Stimulated activated CD8-positive, alpha-beta memory T cell treated with anti-CD3 and anti-CD28 coated beads, Interleukin-7, amount 100 ng/mL, for 1 hour (primary cell): ENCODE data around the gene SPATC1L.
"Not testable (repeated sequence)": the region's sequence is repeated elsewhere in the genome, so short reads cannot be mapped to it uniquely, and the experiment has no call there.

Source experiments
- DNase-seq, 2 donors: peaks; one replicate each; pipeline ENCODE4 v3.0.0-alpha.2; 2020; ENCODE audit warnings: low read depth in 2 of 2

Gene SPATC1L

GRCh38 chr21:46183910-46184624 lies at the start of gene SPATC1L:
Gene SPATC1L (minus strand): TSS chr21:46184459. CDS start chr21:46182816, 1,643 bp downstream.
- DNase-seq: peak in 1 of 2 donors; percentile 32

GRCh38 chr21:46229923-46230260 lies 45.6 kb upstream of the SPATC1L start:
- no peak for DNase-seq

DNA sequence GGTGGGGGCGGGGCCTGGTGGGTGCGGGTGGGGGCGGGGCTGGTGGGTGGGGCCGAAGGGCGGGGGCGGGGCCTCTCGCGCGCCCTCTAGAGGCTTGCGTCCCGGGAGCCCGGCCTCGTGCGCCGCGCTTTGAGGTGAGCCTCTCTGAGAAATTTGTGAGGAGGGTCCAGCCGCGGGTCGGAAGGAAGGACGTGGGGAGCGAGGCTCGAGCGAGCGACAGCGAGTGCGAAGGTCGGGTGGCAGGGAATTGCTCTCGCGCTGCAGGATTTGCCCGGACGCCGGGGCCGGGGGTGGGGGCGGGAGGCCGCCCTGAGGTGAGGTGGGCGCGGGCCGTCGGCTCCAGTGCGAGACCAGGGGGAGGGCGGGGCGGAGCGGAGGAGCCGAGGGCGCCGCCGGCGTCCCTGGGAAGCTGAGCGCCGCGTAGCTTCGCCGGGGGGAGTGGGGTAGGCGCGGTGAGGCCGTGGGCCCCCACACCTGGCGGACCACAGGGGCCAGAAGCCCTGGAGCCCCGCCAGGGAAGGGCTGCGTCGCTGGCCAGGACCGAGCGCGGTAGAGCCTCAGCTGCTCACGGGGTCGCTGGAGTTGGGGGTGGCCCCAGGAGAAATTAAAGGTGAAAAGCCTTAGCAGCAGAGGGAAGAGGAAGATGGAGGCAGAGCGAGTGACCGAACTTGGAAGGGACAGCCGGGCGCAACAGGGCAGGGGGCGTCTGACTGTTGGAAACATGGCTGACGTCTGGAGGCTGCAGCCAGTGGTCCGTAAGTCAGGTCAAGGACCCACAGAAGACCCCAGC lies 45.1 kb upstream of the SPATC1L start:
- peak in 1 of 2 donors; percentile 14 for DNase-seq

- DNase-seq: peak; percentile 94 to 95
Observed at GRCh38 chr21:46228345-46229051, 44.2 kb upstream of the SPATC1L start, which contains the start of gene LSS. Gene LSS (minus strand): TSS chr21:46228774. CDS start chr21:46228745, 29 bp downstream.

DNA sequence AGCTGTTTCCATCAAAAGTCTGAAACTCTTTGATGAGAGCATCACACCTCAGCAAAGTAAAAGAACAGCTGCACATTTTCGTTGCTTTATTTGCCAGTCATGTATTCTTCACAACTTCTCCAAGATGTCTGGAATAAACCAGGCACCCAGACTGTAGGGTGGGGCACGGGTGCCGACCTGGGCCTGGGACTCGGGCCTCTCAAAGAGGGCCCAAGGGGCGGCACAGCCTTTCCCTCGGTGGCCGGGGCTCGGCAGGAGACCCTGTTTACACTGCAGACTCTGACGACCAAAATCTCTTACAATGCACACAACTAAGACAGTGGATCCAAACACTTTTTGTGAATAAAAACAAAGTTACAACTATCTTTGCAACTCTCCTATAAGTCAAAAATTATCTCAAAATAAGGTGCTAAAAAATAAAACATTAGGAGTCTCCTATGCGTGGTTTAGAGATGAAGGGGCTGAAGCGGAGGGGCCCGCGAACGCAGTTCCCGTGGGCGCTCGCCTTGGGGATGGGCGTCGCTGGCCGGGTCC lies 43.6 kb upstream of the SPATC1L start:
- no peak for DNase-seq

DNA sequence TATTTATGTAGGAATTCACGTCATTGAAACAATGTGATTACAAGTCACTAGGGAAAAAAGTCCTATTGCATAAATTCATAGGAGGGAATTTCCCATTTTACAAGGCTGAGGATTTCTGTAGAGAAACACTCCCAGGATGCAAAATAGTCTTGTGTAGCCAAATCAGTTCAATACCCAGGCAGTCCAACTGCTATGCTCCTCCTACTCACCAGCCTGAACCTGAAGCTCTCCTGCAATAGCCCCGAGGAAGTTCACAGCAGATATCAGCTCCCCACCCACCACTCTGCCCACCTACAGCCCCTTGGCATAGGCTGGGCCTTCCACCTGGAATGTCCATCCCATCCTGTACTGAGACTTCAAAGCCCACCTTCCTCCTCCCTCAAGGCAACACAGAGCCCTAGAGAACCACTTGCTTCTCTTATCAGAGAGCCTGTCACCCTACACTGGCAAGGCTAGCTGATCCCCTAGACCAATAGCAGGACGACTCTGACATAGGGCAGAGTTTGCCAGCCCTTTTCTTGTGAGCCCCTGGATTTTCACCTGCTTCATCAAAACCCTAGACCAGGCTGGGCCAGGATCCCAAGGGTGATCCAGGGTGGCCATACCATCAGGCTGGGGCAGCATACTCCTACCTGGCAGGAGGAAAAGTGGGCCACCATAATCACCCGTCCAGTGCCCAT lies 42.8 kb upstream of the SPATC1L start:
- DNase-seq: no peak

- DNase-seq: no peak
Observed at GRCh38 chr21:46226146-46226545, 41.9 kb upstream of the SPATC1L start.

DNA sequence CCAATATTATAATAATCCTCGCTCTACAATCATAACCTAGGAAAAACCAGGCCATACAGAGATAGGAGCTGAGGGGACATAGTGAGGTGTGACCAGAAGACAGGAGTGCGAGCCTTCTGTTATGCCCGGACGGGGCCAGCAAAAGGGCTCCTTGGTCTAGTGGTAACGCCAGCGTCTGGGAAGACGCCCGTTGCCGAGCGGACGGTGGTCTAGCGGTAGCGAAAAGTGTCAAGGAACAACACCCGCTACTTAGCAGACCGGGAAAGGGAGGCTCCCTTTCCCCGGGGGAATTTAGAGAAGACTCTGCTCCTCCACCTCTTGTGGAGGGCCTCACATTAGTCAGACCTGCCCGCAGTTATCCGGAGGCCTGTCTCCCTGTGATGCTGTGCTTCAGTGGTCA lies 39.4 kb upstream of the SPATC1L start:
- DNase-seq: not testable (repeated sequence)

DNA sequence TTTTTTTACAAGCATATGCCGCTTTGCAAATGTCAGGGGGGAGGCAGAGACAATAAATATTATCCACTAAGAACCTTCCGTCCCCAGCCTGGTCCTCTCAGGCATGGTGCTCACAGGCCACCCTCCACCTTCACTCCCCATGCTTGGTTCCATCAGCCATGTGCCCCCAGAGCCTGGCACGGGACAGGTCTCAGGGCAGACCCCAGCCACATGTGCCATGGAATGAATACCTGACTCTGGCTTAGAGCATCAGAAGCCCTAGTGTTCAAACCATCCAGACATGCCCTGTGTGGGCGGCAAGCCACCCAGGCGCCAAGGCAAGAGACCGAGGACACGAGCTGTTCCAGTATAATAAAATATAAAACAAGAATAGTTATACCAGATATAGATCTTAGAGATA lies 39.0 kb upstream of the SPATC1L start:
- DNase-seq: no peak

GRCh38 chr21:46222436-46223116 lies 38.3 kb upstream of the SPATC1L start:
- DNase-seq: no peak

DNA sequence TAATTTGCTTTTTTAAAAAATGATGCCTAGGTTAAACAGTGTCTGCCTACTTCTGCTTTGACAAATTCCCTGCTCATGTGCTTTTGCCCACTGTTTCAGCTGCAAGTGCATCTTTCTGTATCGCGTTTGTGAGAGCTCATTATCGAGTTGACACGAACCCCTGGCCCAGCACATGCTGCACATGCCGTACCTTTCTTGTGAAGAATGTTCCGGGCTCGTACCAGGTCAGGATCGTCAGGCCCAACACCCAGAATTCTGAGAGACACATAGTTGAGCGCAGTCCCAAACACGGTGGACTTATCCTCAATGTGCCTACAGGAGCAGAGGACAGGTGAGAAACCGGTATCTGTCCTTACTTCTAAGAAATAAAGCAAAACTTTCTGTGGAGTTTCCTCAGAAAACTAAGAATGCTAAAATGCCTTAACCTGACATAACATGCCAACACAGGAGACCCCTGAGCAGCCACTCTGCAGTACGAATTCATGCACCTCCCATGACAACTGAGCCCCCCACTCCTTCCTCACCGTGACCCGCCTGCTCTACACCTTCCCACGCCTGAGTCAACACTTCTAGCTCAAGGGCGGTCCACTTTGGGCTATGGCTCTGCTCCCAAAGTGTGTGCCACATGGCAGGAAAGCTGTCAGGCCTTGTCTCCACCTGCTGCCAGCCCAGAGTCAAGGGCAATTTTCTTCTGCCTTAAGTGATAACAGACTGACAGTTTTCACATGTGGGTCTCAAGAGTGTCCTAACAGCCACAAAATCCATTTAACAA lies 37.6 kb upstream of the SPATC1L start:
- DNase-seq: no peak

DNA sequence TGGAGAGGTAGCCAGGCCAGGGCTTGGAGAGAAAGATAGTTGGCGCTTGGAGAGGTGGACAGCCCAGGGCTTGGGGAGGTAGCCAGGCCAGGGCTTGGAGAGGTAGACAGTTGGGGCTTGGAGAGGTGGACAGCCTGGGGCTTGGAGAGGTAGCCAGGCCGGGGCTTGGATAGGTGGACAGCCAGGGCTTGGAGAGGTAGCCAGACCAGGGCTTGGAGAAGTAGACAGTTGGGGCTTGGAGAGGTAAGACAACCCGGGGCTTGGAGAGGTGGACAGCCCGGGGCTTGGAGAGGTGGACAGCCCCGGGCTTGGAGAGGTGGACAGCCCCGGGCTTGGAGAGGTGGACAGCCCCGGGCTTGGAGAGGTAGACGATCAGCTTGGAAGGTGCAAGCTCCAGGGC lies 36.6 kb upstream of the SPATC1L start:
- no peak for DNase-seq

DNA sequence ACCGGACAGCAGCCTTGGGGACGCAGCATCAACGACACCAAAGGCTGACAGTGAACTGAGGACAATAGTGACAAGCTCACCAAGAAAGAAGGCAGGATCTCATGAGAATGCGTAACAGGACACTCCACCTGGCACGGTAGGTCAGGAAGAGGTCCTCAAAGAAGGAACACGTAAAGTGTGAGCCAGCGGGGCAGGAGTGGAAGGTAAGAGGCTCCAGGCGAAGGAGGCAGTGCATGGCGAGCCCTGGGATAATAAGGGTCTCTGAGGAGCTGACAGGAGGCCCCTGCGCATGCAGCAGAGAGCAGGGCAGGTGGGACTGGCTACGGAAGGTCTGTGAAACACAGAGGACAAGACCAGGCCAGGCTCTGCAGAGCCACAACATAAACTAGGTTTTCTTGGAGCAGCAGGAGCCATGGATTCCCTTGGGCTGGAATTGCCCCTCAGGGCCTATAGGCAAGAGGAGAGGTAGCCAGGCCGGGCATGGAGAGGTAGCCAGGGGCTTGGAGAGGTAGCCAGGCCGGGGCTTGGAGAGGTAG lies 36.1 kb upstream of the SPATC1L start:
- DNase-seq: no peak

DNA sequence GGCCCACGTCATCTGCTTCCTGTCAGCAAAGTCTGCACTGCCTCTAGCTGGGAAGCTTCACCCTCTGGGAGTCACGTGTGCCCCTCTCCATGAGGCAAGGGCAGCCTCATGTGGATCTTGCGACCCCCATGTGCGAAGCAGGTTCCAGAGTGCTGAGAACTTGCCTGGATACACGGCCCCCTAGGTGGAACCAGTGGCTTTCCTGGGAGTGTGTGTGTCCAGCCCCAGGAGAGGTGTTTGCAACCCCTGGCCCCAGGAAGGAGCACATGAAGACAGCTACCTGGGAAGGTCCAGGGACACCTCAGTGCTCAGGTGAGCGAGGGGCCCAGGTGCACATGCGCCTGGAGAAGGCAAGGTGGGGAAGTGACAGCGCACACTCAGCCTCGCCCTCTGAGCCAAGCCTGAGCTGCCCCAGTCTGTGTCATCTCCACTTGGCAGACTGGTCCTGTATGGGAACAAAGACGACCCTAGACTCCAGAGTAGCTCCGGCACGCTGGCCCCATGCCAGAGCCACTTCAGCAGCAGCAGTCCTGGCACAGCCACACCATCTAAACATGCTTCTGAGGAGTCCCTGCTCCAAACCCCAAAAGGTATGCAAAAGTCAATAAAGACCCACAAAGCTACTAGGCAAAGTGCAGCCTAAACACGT lies 35.5 kb upstream of the SPATC1L start:
- DNase-seq: no peak

GRCh38 chr21:46218906-46219590 lies 34.8 kb upstream of the SPATC1L start:
- DNase-seq: no peak

DNA sequence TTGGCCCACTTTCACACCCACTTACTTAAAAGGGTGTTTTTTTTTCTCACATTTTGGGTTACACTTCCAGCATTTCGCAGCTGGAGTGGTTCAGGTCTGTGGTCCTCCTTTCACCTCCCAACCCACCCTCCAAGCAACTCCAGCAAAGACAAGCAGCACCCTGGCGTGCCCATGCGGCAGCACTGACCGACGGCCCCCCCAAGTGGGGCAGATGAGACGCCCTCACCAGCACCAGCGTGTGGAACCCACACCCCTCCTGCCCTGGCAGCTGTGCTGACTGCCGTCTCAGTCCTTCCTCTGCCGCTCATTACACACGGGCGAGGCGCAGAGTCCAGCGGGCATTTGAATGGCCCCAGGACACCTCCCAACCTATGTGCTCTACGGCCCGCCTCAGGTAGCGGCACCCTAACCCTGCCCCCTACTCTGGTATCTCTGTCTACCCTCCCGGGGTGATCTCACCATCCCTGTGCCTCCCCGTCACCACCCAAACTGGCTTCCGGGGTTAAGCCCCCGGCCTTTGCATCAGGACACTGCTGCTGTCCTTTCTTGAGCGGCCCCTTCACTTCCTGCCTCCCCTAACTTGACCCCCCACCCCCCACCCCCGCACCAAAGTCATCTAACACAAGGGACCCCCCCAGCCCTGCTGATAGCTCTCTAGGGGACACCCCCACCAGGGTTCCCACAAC lies 33.4 kb upstream of the SPATC1L start:
- no peak for DNase-seq

DNA sequence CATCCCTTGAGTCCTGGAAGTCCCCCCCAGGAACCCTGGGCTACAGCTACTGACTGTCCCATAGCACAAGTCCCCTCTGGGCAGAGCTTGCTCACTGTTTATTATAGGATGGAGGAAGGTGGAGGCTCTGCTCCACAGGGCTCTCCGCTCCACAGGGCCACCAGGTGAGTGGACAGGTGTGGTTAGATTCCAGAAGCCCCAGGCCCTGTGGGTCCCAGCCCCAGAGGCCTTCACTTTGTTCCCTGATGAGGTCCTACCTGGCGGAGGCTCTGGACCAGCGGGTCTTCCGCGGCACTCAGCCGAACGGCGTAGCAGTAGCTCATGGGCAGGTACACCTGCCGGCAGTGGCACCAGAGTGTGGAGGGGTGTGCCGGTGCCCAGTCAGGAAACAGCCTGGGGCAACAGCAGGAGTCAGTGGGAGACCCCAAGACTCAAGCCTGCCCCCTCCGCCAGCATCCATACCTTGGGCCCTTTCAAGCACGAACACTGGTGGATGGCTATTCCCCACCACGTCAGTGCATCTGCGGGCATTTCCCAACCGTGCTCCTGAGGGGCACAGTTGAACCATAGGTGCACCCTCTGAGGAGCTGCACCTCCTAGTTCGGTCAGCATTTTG lies 32.0 kb upstream of the SPATC1L start:
- DNase-seq: no peak
